ENCODE results near the gene DUSP2. TPM values are rescaled to one million over a fixed set of nuclear protein-coding genes. Genes with fewer than 3 reads are reported as not detected.

Gene DUSP2
- total and polyA plus RNA-seq, 2 experiments from 2014 or later: 6.6 to 13.0 TPM

- H3K27ac ChIP-seq (ENCODE audit: low read depth): no peak overlapping the region
- TF ChIP-seq NANOG (IDR thresholded peaks at IDR 0.05; ENCODE audit: borderline replicate concordance): no peak
- TF ChIP-seq, protein P1, sequence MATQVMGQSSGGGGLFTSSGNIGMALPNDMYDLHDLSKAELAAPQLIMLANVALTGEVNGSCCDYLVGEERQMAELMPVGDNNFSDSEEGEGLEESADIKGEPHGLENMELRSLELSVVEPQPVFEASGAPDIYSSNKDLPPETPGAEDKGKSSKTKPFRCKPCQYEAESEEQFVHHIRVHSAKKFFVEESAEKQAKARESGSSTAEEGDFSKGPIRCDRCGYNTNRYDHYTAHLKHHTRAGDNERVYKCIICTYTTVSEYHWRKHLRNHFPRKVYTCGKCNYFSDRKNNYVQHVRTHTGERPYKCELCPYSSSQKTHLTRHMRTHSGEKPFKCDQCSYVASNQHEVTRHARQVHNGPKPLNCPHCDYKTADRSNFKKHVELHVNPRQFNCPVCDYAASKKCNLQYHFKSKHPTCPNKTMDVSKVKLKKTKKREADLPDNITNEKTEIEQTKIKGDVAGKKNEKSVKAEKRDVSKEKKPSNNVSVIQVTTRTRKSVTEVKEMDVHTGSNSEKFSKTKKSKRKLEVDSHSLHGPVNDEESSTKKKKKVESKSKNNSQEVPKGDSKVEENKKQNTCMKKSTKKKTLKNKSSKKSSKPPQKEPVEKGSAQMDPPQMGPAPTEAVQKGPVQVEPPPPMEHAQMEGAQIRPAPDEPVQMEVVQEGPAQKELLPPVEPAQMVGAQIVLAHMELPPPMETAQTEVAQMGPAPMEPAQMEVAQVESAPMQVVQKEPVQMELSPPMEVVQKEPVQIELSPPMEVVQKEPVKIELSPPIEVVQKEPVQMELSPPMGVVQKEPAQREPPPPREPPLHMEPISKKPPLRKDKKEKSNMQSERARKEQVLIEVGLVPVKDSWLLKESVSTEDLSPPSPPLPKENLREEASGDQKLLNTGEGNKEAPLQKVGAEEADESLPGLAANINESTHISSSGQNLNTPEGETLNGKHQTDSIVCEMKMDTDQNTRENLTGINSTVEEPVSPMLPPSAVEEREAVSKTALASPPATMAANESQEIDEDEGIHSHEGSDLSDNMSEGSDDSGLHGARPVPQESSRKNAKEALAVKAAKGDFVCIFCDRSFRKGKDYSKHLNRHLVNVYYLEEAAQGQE (IDR thresholded peaks at IDR 0.05; ENCODE audit: unreplicated experiment): no peak
- TF ChIP-seq JUNB (IDR thresholded peaks at IDR 0.05; ENCODE audit: unreplicated experiment): no peak
- no peak for TF ChIP-seq ZNF331 (CRISPR knock-in tag; IDR thresholded peaks at IDR 0.05; ENCODE audit: low read depth)
- TF ChIP-seq EZH2phosphoT487 (IDR thresholded peaks at IDR 0.05; ENCODE audit: unreplicated experiment): no peak
- Mint-ChIP-seq H3K36me3 (ENCODE audit: low read depth) (no peaks in the 10 kb centered on the region), H3K9me3 (peaks cover 4% of the 10 kb centered on the region; the same call in 2 of the 3 replicates), H3K4me3 (no peak overlapping the region), H3K27ac (no peak overlapping the region), H3K27me3 (ENCODE audit: insufficient read depth, low read depth, poor library complexity) (peaks cover 24% of the 10 kb centered on the region), H3K4me1 (peaks cover 33% of the 10 kb centered on the region)
- H3K4me1 ChIP-seq (ENCODE audit: insufficient read depth): peaks cover 20% of the 10 kb centered on the region
- no peak overlapping the region for H2AFZ ChIP-seq
- H3K79me2 ChIP-seq (replicated peaks; ENCODE audit: insufficient read depth): no peaks in the 10 kb centered on the region
- no peaks in the 10 kb centered on the region for H3K36me3 ChIP-seq (ENCODE audit: insufficient read depth)
- H3K4me3 ChIP-seq: no peak overlapping the region
- H4K20me1 ChIP-seq (replicated peaks; ENCODE audit: insufficient read depth): no peaks in the 10 kb centered on the region
- peaks cover 15% of the 10 kb centered on the region for H3K27me3 ChIP-seq (ENCODE audit: insufficient read depth)
- no peaks in the 10 kb centered on the region for H3F3A ChIP-seq (replicated peaks; ENCODE audit: low read depth)
- ATAC-seq (no peak), DNase-seq (ENCODE audit: low spot score) (no peak)
- no peaks in the 10 kb centered on the region for H3K9me2 ChIP-seq (ENCODE audit: insufficient read depth)
- no peak overlapping the region for H3K4me2 ChIP-seq
These were observed 33.3 kb downstream of the DUSP2 start for GRCh38 chr2:96111823-96112500.

- H3F3A ChIP-seq (replicated peaks; ENCODE audit: low read depth): no peaks in the 10 kb centered on the region
- Mint-ChIP-seq H3K27me3 (ENCODE audit: insufficient read depth, low read depth, poor library complexity) (peaks cover 24% of the 10 kb centered on the region), H3K27ac (no peak overlapping the region), H3K4me1 (peaks cover 33% of the 10 kb centered on the region), H3K36me3 (ENCODE audit: low read depth) (no peaks in the 10 kb centered on the region), H3K9me3 (peaks cover 4% of the 10 kb centered on the region; the same call in 2 of the 3 replicates), H3K4me3 (no peak overlapping the region)
- H3K4me1 ChIP-seq (ENCODE audit: insufficient read depth): peaks cover 20% of the 10 kb centered on the region
- no peak overlapping the region for H3K4me2 ChIP-seq
- H3K36me3 ChIP-seq (ENCODE audit: insufficient read depth): no peaks in the 10 kb centered on the region
- DNase-seq (ENCODE audit: low spot score): no peak
- no peak overlapping the region for H2AFZ ChIP-seq
- H3K9me2 ChIP-seq (ENCODE audit: insufficient read depth): no peaks in the 10 kb centered on the region
- H3K4me3 ChIP-seq: no peak overlapping the region
- ATAC-seq: no peak
- no peaks in the 10 kb centered on the region for H4K20me1 ChIP-seq (replicated peaks; ENCODE audit: insufficient read depth)
- H3K27ac ChIP-seq (ENCODE audit: low read depth): no peak overlapping the region
- H3K27me3 ChIP-seq (ENCODE audit: insufficient read depth): peaks cover 14% of the 10 kb centered on the region
- H3K79me2 ChIP-seq (replicated peaks; ENCODE audit: insufficient read depth): no peaks in the 10 kb centered on the region
- TF ChIP-seq POLR2AphosphoS5 (IDR thresholded peaks at IDR 0.05; ENCODE audit: low read depth): no peak
- TF ChIP-seq CTCF (conservative IDR thresholded peaks at IDR 0.05; ENCODE audit: low read depth in 2 of 2): no peak
- TF ChIP-seq ZNF462 (CRISPR knock-in tag; IDR thresholded peaks at IDR 0.05): no peak
- no peak for TF ChIP-seq STAT1 (IDR thresholded peaks at IDR 0.05; ENCODE audit: unreplicated experiment)
- TF ChIP-seq ZNF114 (CRISPR knock-in tag; IDR thresholded peaks at IDR 0.05): no peak
- TF ChIP-seq EZH2 (IDR thresholded peaks at IDR 0.05; ENCODE audit: low read depth, unreplicated experiment): no peak
These were observed 34.0 kb downstream of the DUSP2 start for GRCh38 chr2:96111257-96111640.

Data from GM23338 (cell line).